H9 (cell line): ENCODE measurements around the gene SNX1. TPM values are rescaled to one million over a fixed set of nuclear protein-coding genes. Genes with fewer than 3 reads are reported as not detected.
"Not testable (repeated sequence)": the region's sequence is repeated elsewhere in the genome, so short reads cannot be mapped to it uniquely, and the experiment has no call there.

Experiments
- DNase-seq: peaks from one replicate; pipeline ENCODE4 v3.0.0-alpha.2; 2017
- H2AFZ ChIP-seq: one replicate; pipeline ENCODE4 v1.6.1; 2013; ENCODE audit warnings: mild to moderate bottlenecking, low read length, control low read depth, moderate library complexity
- H2AK5ac ChIP-seq: 2 replicates; pipeline ENCODE4 v1.6.1; 2013; ENCODE audit warnings: low read length, control low read depth, mixed read lengths; ENCODE audit not compliant: insufficient read length
- H2BK120ac ChIP-seq: one replicate; pipeline ENCODE4 v1.6.1; 2013; ENCODE audit warnings: low read depth, mild to moderate bottlenecking, low read length, control low read depth, inconsistent platforms; ENCODE audit not compliant: poor library complexity, severe bottlenecking
- H2BK12ac ChIP-seq: 2 replicates; pipeline ENCODE4 v1.6.1; 2013; ENCODE audit warnings: low read length, control low read depth, mixed read lengths, low read depth; ENCODE audit not compliant: insufficient read length
- H2BK15ac ChIP-seq: 2 replicates; pipeline ENCODE4 v1.6.1; 2013; ENCODE audit warnings: low read depth, low read length, control low read depth
- H2BK20ac ChIP-seq: one replicate; pipeline ENCODE4 v1.6.1; 2013; ENCODE audit warnings: low read depth, mild to moderate bottlenecking, low read length, control low read depth, inconsistent platforms; ENCODE audit not compliant: poor library complexity, severe bottlenecking
- H2BK5ac ChIP-seq: 2 replicates; pipeline ENCODE4 v1.6.1; 2013; ENCODE audit warnings: low read length, control low read depth, mixed read lengths; ENCODE audit not compliant: insufficient read length
- H3K14ac ChIP-seq: 2 replicates; pipeline ENCODE4 v1.6.1; 2013; ENCODE audit warnings: low read length, control low read depth; ENCODE audit not compliant: insufficient read depth
- H3K18ac ChIP-seq: 2 replicates; pipeline ENCODE4 v1.6.1; 2013; ENCODE audit warnings: low read depth, mild to moderate bottlenecking, mixed read lengths, low read length, control low read depth; ENCODE audit not compliant: insufficient read length
- H3K23ac ChIP-seq: 2 replicates; pipeline ENCODE4 v1.6.1; 2013; ENCODE audit warnings: low read length, control low read depth, mixed read lengths, low read depth; ENCODE audit not compliant: insufficient read length
- H3K23me2 ChIP-seq: 2 replicates; pipeline ENCODE4 v1.6.1; 2013; ENCODE audit warnings: low read depth, mild to moderate bottlenecking, mixed read lengths, low read length, control low read depth; ENCODE audit not compliant: insufficient read length, poor library complexity, severe bottlenecking
- H3K27ac ChIP-seq: 2 replicates; pipeline ENCODE4 v1.5.1; 2013; ENCODE audit warnings: low read length, control low read depth, mixed read lengths, low read depth; ENCODE audit not compliant: insufficient read length
- H3K27me3 ChIP-seq: 2 replicates; pipeline ENCODE4 v1.6.1; 2013; ENCODE audit warnings: low read length, control low read depth, inconsistent platforms; ENCODE audit not compliant: insufficient read depth
- H3K4ac ChIP-seq: 2 replicates; pipeline ENCODE4 v1.6.1; 2013; ENCODE audit warnings: low read depth, mild to moderate bottlenecking, control low read depth, inconsistent platforms, low read length, moderate library complexity
- H3K4me1 ChIP-seq: 2 replicates; pipeline ENCODE4 v1.6.1; 2013; ENCODE audit warnings: low read length, control low read depth, inconsistent platforms; ENCODE audit not compliant: insufficient read depth
- H3K4me2 ChIP-seq: 2 replicates; pipeline ENCODE4 v1.6.1; 2013; ENCODE audit warnings: low read length, control low read depth, mixed read lengths; ENCODE audit not compliant: insufficient read length, insufficient read depth
- H3K56ac ChIP-seq: 2 replicates; pipeline ENCODE4 v1.6.1; 2013; ENCODE audit warnings: low read depth, mild to moderate bottlenecking, mixed read lengths, low read length, control low read depth; ENCODE audit not compliant: insufficient read length
- H3K79me1 ChIP-seq: 2 replicates; pipeline ENCODE4 v1.6.1; 2013; ENCODE audit warnings: low read depth, mild to moderate bottlenecking, moderate library complexity, low read length, control low read depth, inconsistent platforms; ENCODE audit not compliant: insufficient read depth, poor library complexity, severe bottlenecking
- H3K79me2 ChIP-seq: 2 replicates; pipeline ENCODE4 v1.6.1; 2013; ENCODE audit warnings: low read length, control low read depth, inconsistent platforms; ENCODE audit not compliant: insufficient read depth
- H3K9ac ChIP-seq: 2 replicates; pipeline ENCODE4 v1.6.1; 2013; ENCODE audit warnings: low read length, control low read depth, mixed read lengths; ENCODE audit not compliant: insufficient read length; ENCODE audit errors: extremely low read depth
- H3K9me3 ChIP-seq: one replicate; pipeline ENCODE4 v1.6.1; 2013; ENCODE audit warnings: low read depth, low read length, inconsistent platforms; ENCODE audit not compliant: control insufficient read depth
- H3T11ph ChIP-seq: one replicate; pipeline ENCODE4 v1.6.1; 2013; ENCODE audit warnings: mild to moderate bottlenecking, low read length, control low read depth, inconsistent platforms
- H4K20me1 ChIP-seq: one replicate; pipeline ENCODE4 v1.6.1; 2013; ENCODE audit not compliant: control insufficient read depth, insufficient read length, insufficient read depth
- H4K5ac ChIP-seq: 2 replicates; pipeline ENCODE4 v1.6.1; 2013; ENCODE audit warnings: low read depth, mild to moderate bottlenecking, mixed read lengths, low read length, control low read depth; ENCODE audit not compliant: insufficient read length
- H4K8ac ChIP-seq: replicated peaks from 2 replicates; pipeline ENCODE4 v1.6.1; 2013; ENCODE audit warnings: low read length, control low read depth, mixed read lengths, low read depth; ENCODE audit not compliant: insufficient read length
- H4K91ac ChIP-seq: 2 replicates; pipeline ENCODE4 v1.6.1; 2013; ENCODE audit warnings: low read depth, mild to moderate bottlenecking, moderate library complexity, mixed read lengths, low read length, control low read depth; ENCODE audit not compliant: insufficient read length
- H3K27ac Mint-ChIP-seq, 3 experiments: 2 replicates in 2 of 3; 3 replicates in 1 of 3; pipeline ENCODE4 v1.8.0; 2020 to 2021; ENCODE audit warnings: mixed read lengths in 3 of 3, mild to moderate bottlenecking in 1 of 3, moderate library complexity in 1 of 3
- H3K27me3 Mint-ChIP-seq: 2 replicates; pipeline ENCODE4 v1.8.0; 2021; ENCODE audit warnings: low read depth, mild to moderate bottlenecking, moderate library complexity, mixed read lengths
- H3K36me3 Mint-ChIP-seq, 3 experiments: 2 replicates in 2 of 3; 3 replicates in 1 of 3; pipeline ENCODE4 v1.8.0; 2020 to 2021; ENCODE audit warnings: low read depth in 3 of 3, mixed read lengths in 3 of 3; ENCODE audit not compliant: insufficient read depth in 1 of 3
- H3K4me1 Mint-ChIP-seq, 2 experiments: 2 replicates each; pipeline ENCODE4 v1.8.0; 2020; ENCODE audit warnings: mixed read lengths in 2 of 2
- H3K4me3 Mint-ChIP-seq, 2 experiments: 2 replicates in 1 of 2; 3 replicates in 1 of 2; pipeline ENCODE4 v1.8.0; 2020 to 2021; ENCODE audit warnings: mild to moderate bottlenecking in 2 of 2, mixed read lengths in 2 of 2, moderate library complexity in 1 of 2
- H3K9me3 Mint-ChIP-seq, 2 experiments: 2 replicates in 1 of 2; 3 replicates in 1 of 2; pipeline ENCODE4 v1.8.0; 2020; ENCODE audit warnings: mild to moderate bottlenecking in 2 of 2, mixed read lengths in 2 of 2, moderate library complexity in 1 of 2
- CTCF ChIP-seq: fragments of 200-600 bp; sonication (generic); conservative IDR thresholded peaks from 3 replicates; pipeline ENCODE4 v1.8.0; 2021; ENCODE audit warnings: antibody characterized with exemption, mild to moderate bottlenecking
- WGBS: extraction: QIAGEN DNeasy Blood & Tissue Kit; methylation state at CpG from one replicate; pipeline ENCODE4 v1.1.7; 2013; ENCODE audit warnings: missing lambda C conversion rate, low lambda C conversion rate, mixed read lengths; ENCODE audit not compliant: insufficient read length; ENCODE audit errors: extremely low coverage; 5-methylcytosine and 5-hydroxymethylcytosine counted together
- total RNA-seq: library from RNA; stranded (reverse); gene quantifications from 2 replicates; pipeline ENCODE4 v1.2.1, GENCODE V29; 2021

Gene SNX1
- total RNA-seq, 1 experiment from 2014 or later = 58.8 TPM

- no CpG with 5 or more reads among the region's 5 CpGs for WGBS
- Histone ChIP-seq H2BK12ac (no peak overlapping the region), H2AFZ (no peak overlapping the region), H3K18ac (no peak overlapping the region), H3K14ac (no peak overlapping the region), H3K79me1 (no peaks in the 10 kb centered on the region), H3T11ph (no peak overlapping the region), H2AK5ac (no peak overlapping the region), H4K8ac (no peak overlapping the region), H3K9ac (no peak overlapping the region), H4K20me1 (no peaks in the 10 kb centered on the region), H3K4me2 (no peak overlapping the region), H3K4me1 (no peaks in the 10 kb centered on the region), H2BK120ac (no peak overlapping the region), H3K4ac (no peak overlapping the region), H3K27me3 (no peaks in the 10 kb centered on the region), H3K9me3 (no peaks in the 10 kb centered on the region), H2BK15ac (no peak overlapping the region), H3K56ac (no peak overlapping the region), H4K5ac (no peak overlapping the region), H2BK20ac (no peak overlapping the region), H4K91ac (no peak overlapping the region), H2BK5ac (no peak overlapping the region), H3K27ac (no peak overlapping the region), H3K79me2 (no peaks in the 10 kb centered on the region), H3K23ac (no peak overlapping the region), H3K23me2 (no peaks in the 10 kb centered on the region)
- Mint-ChIP-seq H3K36me3 (peaks cover 6 to 47% (median 21%) of the 10 kb centered on the region in 3 experiments; a peak in 5 of 7 replicates), H3K27me3 (no peaks in the 10 kb centered on the region), H3K9me3 (no peaks in the 10 kb centered on the region), H3K27ac (no peak overlapping the region), H3K4me3 (no peak overlapping the region), H3K4me1 (no peaks in the 10 kb centered on the region)
- TF ChIP-seq CTCF = no peak
- DNase-seq = no peak
Measured at GRCh38 chr15:64117759-64118487, 22.1 kb downstream of the SNX1 start.

GRCh38 chr15:64120322-64120721 is 24.5 kb downstream of the SNX1 start:
- not testable (repeated sequence) for H3K23me2 ChIP-seq, H2BK20ac ChIP-seq, H3K79me1 ChIP-seq, H2AFZ ChIP-seq, H3K56ac ChIP-seq, H4K5ac ChIP-seq, H4K8ac ChIP-seq, H3K4me1 Mint-ChIP-seq, H3K9ac ChIP-seq, H3K4ac ChIP-seq, H3K4me2 ChIP-seq, H3K4me3 Mint-ChIP-seq, H3K23ac ChIP-seq, H3K27ac Mint-ChIP-seq, H3K27ac ChIP-seq, H3K14ac ChIP-seq, H4K20me1 ChIP-seq, H3K9me3 Mint-ChIP-seq, H2BK15ac ChIP-seq, H4K91ac ChIP-seq, H3K27me3 Mint-ChIP-seq, H2AK5ac ChIP-seq, H3T11ph ChIP-seq, H2BK120ac ChIP-seq, H3K18ac ChIP-seq, H3K4me1 ChIP-seq, H2BK12ac ChIP-seq, H2BK5ac ChIP-seq, H3K9me3 ChIP-seq, H3K27me3 ChIP-seq, DNase-seq, H3K79me2 ChIP-seq
- H3K36me3 Mint-ChIP-seq = peaks cover 1 to 44% (median 17%) of the 10 kb centered on the region in 3 experiments; a peak in 4 of 7 replicates
- no CpG with 5 or more reads among the region's 2 CpGs for WGBS
